ENCODE measurements around the gene C17orf113. TPM values are rescaled to one million over a fixed set of nuclear protein-coding genes. Genes with fewer than 3 reads are reported as not detected.

The C17orf113 gene
- total and polyA plus RNA-seq, 2 of the 13 experiments (the other 11 are each of a cell fraction or from before 2014, with no cell fraction given): 0.87 to 1.1 TPM

GRCh38 chr17:42072323-42073187 is 22.2 kb upstream of the C17orf113 start (continued):
- TF ChIP-seq ZNF547 (CRISPR knock-in tag; IDR thresholded peaks at IDR 0.05): 0 out of 2 replicates have a peak, but pooled peaks have one; percentile 33
- TF ChIP-seq PCBP1 (IDR thresholded peaks at IDR 0.05; ENCODE audit: borderline replicate concordance, low read depth, low read length): no peak
- TF ChIP-seq GABPB1 (CRISPR knock-in tag; IDR thresholded peaks at IDR 0.05): peak; percentile 16; the same call in 1 of the 2 replicates
- TF ChIP-seq NCOA2 (CRISPR knock-in tag; IDR thresholded peaks at IDR 0.05): no peak
- 0 out of 2 replicates have a peak, but pooled peaks have one; percentile 20 for TF ChIP-seq TBX2 (CRISPR knock-in tag; IDR thresholded peaks at IDR 0.05; ENCODE audit: borderline replicate concordance)
- peak; percentile 33 for TF ChIP-seq HNRNPLL (IDR thresholded peaks at IDR 0.05; ENCODE audit: low read depth, low read length, poor library complexity, severe bottlenecking)
- TF ChIP-seq ZNF367 (CRISPR knock-in tag; IDR thresholded peaks at IDR 0.05; ENCODE audit: borderline replicate concordance): no peak
- no peak for TF ChIP-seq ZNF761 (CRISPR knock-in tag; conservative IDR thresholded peaks at IDR 0.05)
- no peak for TF ChIP-seq ETV5 (CRISPR knock-in tag; IDR thresholded peaks at IDR 0.05; ENCODE audit: borderline replicate concordance)
- TF ChIP-seq ZNF3 (CRISPR knock-in tag; IDR thresholded peaks at IDR 0.05): no peak
- TF ChIP-seq ZEB1 (IDR thresholded peaks at IDR 0.05; ENCODE audit: insufficient replicate concordance, low read depth): no peak
- 0 out of 2 replicates have a peak, but pooled peaks have one; percentile 3 for TF ChIP-seq MXD1 (CRISPR knock-in tag; IDR thresholded peaks at IDR 0.05)
- TF ChIP-seq ZNF264 (CRISPR knock-in tag; IDR thresholded peaks at IDR 0.05): no peak
- no peak for TF ChIP-seq ZBTB3 (CRISPR knock-in tag; IDR thresholded peaks at IDR 0.05; ENCODE audit: borderline replicate concordance, low read depth)
- peak; percentile 42; the same call in 1 of the 2 replicates for TF ChIP-seq ZFY (CRISPR knock-in tag; IDR thresholded peaks at IDR 0.05)
- no peak for TF ChIP-seq HMGXB3 (CRISPR knock-in tag; IDR thresholded peaks at IDR 0.05; ENCODE audit: borderline replicate concordance)
- TF ChIP-seq ARNT2 (CRISPR knock-in tag; IDR thresholded peaks at IDR 0.05; ENCODE audit: low read depth): peak; percentile 54; the same call in 1 of the 2 replicates
- TF ChIP-seq ATF2 (CRISPR knock-in tag; IDR thresholded peaks at IDR 0.05): no peak
- no peak for TF ChIP-seq ZBTB2 (CRISPR knock-in tag; IDR thresholded peaks at IDR 0.05; ENCODE audit: low read depth)
- no peak for TF ChIP-seq ZNF350 (CRISPR knock-in tag; IDR thresholded peaks at IDR 0.05; ENCODE audit: borderline replicate concordance, low read depth)

All from HepG2 (cell line).